Urinary bladder (tissue), 4 donors: ENCODE results near the gene AKT2. TPM values are rescaled to one million over a fixed set of nuclear protein-coding genes. Genes with fewer than 3 reads are reported as not detected.

Experiments used
- DNase-seq: peaks from one replicate; pipeline ENCODE4 v3.0.0-alpha.2; 2015; ENCODE audit errors: extremely low spot score
- H3K27ac ChIP-seq: one replicate; pipeline ENCODE4 v1.5.1; 2013; ENCODE audit warnings: low read depth, mild to moderate bottlenecking, moderate library complexity
- H3K36me3 ChIP-seq: one replicate; pipeline ENCODE4 v1.6.1; 2013; ENCODE audit warnings: mild to moderate bottlenecking, moderate library complexity; ENCODE audit not compliant: insufficient read depth
- H3K4me1 ChIP-seq: one replicate; pipeline ENCODE4 v1.6.1; 2013; ENCODE audit warnings: mild to moderate bottlenecking, moderate library complexity; ENCODE audit not compliant: insufficient read depth
- H3K4me3 ChIP-seq: one replicate; pipeline ENCODE4 v1.5.1; 2013; ENCODE audit warnings: low read depth, low read length
- WGBS: extraction: QIAGEN DNeasy Blood & Tissue Kit; methylation state at CpG from one replicate; pipeline ENCODE4 v1.1.7; 2013; 5-methylcytosine and 5-hydroxymethylcytosine counted together
- polyA plus RNA-seq: library from polyadenylated mRNA; stranded (reverse); fragments of 200-250 nt; gene quantifications from one replicate; pipeline ENCODE4 v1.2.3, GENCODE V29; 2013
- small RNA-seq: library from RNA; depleted of rRNA; stranded (forward); fragments of <200 nt; gene quantifications from one replicate; pipeline ENCODE3, GENCODE V24; 2014
- total RNA-seq: library from RNA; depleted of rRNA; stranded (reverse); fragments of >200 nt; gene quantifications from one replicate; pipeline ENCODE4 v1.2.3, GENCODE V29; 2014
- donor health status: healthy with polysubstance abuse.
- donor health status: healthy.

AKT2 gene
- total and polyA plus RNA-seq, 2 donors, result 90.1 to 98.9 TPM

GRCh38 chr19:40192758-40193586 lies 92.2 kb downstream of the AKT2 start:
- 72% methylated on average over 5 of the region's 5 CpGs for WGBS
- H3K4me3 ChIP-seq, result no peak overlapping the region
- no peaks in the 10 kb centered on the region for H3K4me1 ChIP-seq
- DNase-seq, result no peak
- H3K27ac ChIP-seq, result no peak overlapping the region
- no peaks in the 10 kb centered on the region for H3K36me3 ChIP-seq

DNA sequence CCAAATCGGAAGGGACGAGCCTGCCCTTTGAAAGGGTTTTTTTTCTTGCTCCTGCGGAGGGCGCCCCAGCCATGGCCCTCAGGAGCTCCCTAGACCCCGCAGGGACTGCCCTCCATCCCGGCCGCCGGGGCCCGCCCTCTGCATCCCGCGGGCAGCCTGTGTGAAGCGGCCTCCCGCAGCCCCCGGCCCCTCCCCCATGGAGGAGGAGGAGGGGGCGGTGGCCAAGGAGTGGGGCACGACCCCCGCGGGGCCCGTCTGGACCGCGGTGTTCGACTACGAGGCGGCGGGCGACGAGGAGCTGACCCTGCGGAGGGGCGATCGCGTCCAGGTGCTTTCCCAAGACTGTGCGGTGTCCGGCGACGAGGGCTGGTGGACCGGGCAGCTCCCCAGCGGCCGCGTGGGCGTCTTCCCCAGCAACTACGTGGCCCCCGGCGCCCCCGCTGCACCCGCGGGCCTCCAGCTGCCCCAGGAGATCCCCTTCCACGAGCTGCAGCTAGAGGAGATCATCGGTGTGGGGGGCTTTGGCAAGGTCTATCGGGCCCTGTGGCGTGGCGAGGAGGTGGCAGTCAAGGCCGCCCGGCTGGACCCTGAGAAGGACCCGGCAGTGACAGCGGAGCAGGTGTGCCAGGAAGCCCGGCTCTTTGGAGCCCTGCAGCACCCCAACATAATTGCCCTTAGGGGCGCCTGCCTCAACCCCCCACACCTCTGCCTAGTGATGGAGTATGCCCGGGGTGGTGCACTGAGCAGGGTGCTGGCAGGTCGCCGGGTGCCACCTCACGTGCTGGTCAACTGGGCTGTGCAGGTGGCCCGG lies 93.1 kb downstream of the AKT2 start:
- no peaks in the 10 kb centered on the region for H3K36me3 ChIP-seq
- WGBS, result 15% methylated on average over 62 of the region's 62 CpGs
- H3K4me1 ChIP-seq, result no peaks in the 10 kb centered on the region
- peak overlapping the region; percentile 99 for H3K4me3 ChIP-seq
- no peak for DNase-seq
- H3K27ac ChIP-seq, result no peak overlapping the region

DNA sequence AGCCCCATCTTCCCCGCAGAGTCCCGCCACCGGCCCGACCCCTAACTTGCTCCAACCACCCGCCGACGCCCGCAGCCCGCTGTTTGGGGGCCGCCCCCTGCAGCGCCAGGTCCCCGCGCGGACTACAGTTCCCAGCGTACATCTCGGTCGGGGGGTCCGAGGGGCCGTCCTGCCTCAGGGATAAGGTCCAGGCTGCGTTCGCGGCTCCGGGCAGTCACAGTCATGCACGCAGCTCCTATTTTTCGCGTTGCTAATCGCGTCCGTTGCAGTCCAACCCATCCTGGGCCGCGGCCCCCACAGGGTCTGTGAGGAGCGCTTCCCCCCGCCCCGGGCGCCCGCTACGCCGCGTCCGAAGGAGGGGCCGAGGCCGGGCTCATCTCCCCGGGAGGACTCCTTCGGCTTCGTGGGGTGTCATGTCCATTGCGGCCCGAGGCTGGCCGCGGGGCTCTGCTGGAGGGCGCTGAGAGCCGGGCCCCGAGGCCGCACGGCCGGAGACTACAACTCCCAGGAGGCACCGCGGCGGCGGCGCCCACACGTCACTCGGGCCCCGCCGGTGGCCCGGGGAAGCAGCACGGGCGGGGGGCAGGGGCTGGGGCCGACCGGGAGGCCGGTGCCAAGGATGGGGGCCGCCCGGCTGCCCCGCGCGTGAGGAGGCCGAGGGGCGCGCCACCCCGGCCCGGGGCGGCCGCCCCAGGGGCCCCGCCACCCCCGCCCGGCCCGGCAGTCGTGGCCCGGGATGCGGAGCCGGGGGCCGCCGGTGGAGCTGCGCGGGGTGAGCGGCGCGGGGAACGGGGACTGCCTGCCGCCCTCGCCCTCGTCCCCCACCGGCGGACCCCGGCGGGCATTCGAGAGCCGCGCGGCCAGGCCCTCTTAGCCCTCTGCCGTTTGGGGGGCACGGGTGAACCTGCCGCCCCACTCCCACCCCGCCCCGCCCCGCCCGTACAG lies 94.0 kb downstream of the AKT2 start, which contains the start of gene MAP3K10:
Gene MAP3K10, plus strand, starts transcription at position 536 of the 945 bp plus-strand sequence. CDS start 606 bp downstream, outside the sequence.
- peak within 1 kb of the TSS; percentile 92 for H3K27ac ChIP-seq
- no peak for DNase-seq
- H3K4me3 ChIP-seq, result peak within 1 kb of the TSS; percentile 99
- H3K36me3 ChIP-seq, result no peaks in the 10 kb centered on the region
- WGBS, result under 1% methylated on average over 116 of the region's 116 CpGs
- H3K4me1 ChIP-seq, result no peaks in the 10 kb centered on the region

GRCh38 chr19:40184273-40184672 lies 100.9 kb downstream of the AKT2 start:
- 91% methylated on average over 1 of the region's 1 CpG for WGBS
- Histone ChIP-seq H3K27ac (no peak overlapping the region), H3K4me3 (no peak overlapping the region), H3K4me1 (no peaks in the 10 kb centered on the region), H3K36me3 (no peaks in the 10 kb centered on the region)
- no peak for DNase-seq

Small RNAs within 50 kb of the gene (small RNA-seq; reads per million reads assigned to genes)
- gene MIR641 (6.7 reads per million, percentile 93 among the genes with 10 or more reads in this experiment), gene RNU6-945P (not detected)

Other genes with a start within 250 kb of the AKT2 start
- 45.3 TPM for gene ZNF780B, start 229.1 kb downstream of the AKT2 start, total RNA-seq
- 9.8 TPM for gene ZNF780B, start 229.1 kb downstream of the AKT2 start, polyA plus RNA-seq
- gene ZNF780A, start 194.4 kb downstream of the AKT2 start, total RNA-seq, result 33.3 TPM
- 7.2 TPM for gene ZNF780A, start 194.4 kb downstream of the AKT2 start, polyA plus RNA-seq
- gene MAP3K10, start 93.9 kb downstream of the AKT2 start, total RNA-seq, result 4.1 TPM
- gene MAP3K10, start 93.9 kb downstream of the AKT2 start, polyA plus RNA-seq, result 11.9 TPM
- gene TTC9B, start 67.0 kb downstream of the AKT2 start, total RNA-seq, result 0.21 TPM
- 0.13 TPM for gene TTC9B, start 67.0 kb downstream of the AKT2 start, polyA plus RNA-seq
- not detected for gene CCNP, start 58.7 kb downstream of the AKT2 start, total RNA-seq
- 0.19 TPM for gene CCNP, start 58.7 kb downstream of the AKT2 start, polyA plus RNA-seq
- gene C19orf47, start 63.1 kb upstream of the AKT2 start, total RNA-seq, result 4.9 TPM
- 16.3 TPM for gene C19orf47, start 63.1 kb upstream of the AKT2 start, polyA plus RNA-seq
- 133 TPM for gene PLD3, start 63.4 kb upstream of the AKT2 start, total RNA-seq
- 289 TPM for gene PLD3, start 63.4 kb upstream of the AKT2 start, polyA plus RNA-seq
- not detected for gene HIPK4, start 104.8 kb upstream of the AKT2 start, total RNA-seq
- 0.20 TPM for gene HIPK4, start 104.8 kb upstream of the AKT2 start, polyA plus RNA-seq
- gene PRX, start 128.0 kb upstream of the AKT2 start, total RNA-seq, result 3.2 TPM
- gene PRX, start 128.0 kb upstream of the AKT2 start, polyA plus RNA-seq, result 6.7 TPM
- gene SERTAD1, start 140.6 kb upstream of the AKT2 start, total RNA-seq, result 6.8 TPM
- 24.5 TPM for gene SERTAD1, start 140.6 kb upstream of the AKT2 start, polyA plus RNA-seq
- 32.2 TPM for gene SERTAD3, start 159.0 kb upstream of the AKT2 start, total RNA-seq
- 43.8 TPM for gene SERTAD3, start 159.0 kb upstream of the AKT2 start, polyA plus RNA-seq
- 48.2 TPM for gene BLVRB, start 180.4 kb upstream of the AKT2 start, total RNA-seq
- gene BLVRB, start 180.4 kb upstream of the AKT2 start, polyA plus RNA-seq, result 200 TPM
- 1.7 TPM for gene SPTBN4, start 181.7 kb upstream of the AKT2 start, total RNA-seq
- gene SPTBN4, start 181.7 kb upstream of the AKT2 start, polyA plus RNA-seq, result 3.8 TPM